HG02798 (cell line): ENCODE measurements around the gene CHST13.

Source experiments
- ATAC-seq: cut with Tn5 transposase; IDR thresholded peaks from one replicate; pipeline ENCODE4 v1.9.1; 2021; ENCODE audit warnings: mild to moderate bottlenecking; ENCODE audit not compliant: unreplicated experiment, poor library complexity

CHST13 gene

DNA sequence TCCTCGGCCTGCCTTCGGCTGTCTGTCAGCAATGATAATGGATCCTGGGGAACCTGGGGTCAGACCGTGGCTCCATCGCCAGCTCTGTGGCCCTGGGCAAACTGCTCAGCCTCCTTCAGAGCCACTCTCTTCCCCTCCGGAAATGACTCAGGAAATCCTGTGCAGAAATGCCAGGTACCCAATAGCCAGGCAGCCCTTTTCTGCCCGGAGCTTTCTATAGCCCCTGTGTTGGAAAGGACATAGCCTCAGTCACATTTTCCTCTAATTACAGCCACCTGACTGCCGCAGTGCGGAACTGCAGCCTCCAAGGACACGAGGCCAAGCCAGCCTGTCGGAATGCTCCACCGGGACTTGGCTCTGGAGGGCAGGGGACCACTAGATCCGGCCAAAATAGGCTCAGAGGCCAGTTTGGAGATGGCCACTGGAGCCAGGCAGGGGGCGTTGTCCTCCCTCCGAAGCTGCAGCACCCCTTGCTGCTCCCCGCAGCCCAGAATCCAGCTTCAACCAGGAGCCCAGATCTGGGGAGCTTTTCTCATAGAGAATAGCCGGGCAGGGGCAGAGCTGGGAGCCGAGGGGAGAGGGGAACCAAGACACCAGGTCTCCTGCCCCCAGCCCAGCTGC lies 36.7 kb upstream of the CHST13 start:
- no peak for ATAC-seq

DNA sequence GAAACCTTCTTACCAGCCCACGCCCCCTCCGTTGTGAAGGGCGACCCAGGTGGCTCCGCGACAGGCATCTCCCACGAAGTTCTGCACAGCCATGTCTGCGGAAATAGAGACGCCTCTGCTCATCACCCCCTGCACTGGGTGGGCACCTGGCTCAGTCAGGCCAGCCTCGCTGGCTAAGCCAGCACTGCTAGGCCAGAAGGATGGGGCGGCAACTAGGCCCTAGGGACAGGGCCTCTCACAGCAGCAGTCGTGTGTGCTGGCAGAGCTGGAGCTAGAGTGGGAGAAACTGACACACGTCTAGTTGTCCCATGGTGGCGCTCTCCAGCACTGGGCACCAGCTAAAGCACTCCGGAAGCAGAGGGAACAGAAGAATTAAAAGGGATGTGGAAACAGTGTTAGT lies 35.8 kb upstream of the CHST13 start:
- ATAC-seq = no peak

DNA sequence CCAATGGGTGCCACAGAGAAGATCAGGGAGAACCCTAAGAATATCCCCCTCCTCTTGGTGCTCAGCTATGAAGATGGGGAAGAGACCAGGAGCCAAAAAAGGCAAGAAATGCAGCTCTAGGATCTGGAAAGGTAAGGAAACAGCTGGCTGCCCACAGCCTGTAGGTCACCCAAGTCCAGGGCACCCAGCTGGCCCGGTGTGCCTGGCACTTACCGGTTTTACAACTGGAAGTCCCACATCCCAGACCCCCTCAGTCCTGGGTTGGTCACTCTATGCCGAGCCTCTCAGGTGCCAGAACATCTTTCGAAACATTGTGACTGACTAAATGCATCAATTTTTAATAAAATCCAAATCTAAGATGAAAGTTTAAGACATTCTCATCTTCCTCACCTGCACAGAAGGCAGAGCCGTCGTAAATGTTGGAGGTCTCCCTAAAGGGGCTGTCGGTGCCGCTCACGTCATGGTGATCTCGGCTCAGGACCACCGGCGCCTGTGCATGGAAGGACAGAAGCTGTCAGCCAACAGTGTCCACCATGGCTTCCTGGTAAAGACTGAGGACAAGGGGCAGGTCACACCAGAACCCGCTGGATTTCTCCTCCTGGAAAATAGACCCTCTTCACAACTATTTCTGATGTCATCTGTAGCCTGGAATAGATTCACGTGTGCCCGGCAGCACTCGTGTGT lies 34.9 kb upstream of the CHST13 start:
- no peak for ATAC-seq

DNA sequence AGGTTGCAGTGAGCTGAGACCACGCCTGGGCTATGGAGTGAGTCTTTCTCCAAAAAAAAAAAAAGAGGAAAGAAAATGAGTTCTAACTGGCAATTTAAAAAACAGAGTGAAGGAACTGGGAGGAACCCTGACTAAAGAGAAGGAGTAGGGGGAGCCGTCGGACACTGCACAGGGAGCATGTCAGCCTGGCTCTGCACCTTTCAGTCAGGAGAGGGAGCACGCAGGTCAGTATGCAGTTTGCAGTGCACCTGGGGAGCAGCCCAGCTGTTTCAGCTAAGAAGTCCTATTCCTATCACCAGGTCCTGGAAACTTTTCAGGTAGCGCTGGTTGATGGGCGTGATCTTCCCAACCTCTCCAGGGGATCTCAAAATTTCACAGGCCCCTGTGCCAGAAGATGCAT lies 33.3 kb upstream of the CHST13 start:
- ATAC-seq = no peak

DNA sequence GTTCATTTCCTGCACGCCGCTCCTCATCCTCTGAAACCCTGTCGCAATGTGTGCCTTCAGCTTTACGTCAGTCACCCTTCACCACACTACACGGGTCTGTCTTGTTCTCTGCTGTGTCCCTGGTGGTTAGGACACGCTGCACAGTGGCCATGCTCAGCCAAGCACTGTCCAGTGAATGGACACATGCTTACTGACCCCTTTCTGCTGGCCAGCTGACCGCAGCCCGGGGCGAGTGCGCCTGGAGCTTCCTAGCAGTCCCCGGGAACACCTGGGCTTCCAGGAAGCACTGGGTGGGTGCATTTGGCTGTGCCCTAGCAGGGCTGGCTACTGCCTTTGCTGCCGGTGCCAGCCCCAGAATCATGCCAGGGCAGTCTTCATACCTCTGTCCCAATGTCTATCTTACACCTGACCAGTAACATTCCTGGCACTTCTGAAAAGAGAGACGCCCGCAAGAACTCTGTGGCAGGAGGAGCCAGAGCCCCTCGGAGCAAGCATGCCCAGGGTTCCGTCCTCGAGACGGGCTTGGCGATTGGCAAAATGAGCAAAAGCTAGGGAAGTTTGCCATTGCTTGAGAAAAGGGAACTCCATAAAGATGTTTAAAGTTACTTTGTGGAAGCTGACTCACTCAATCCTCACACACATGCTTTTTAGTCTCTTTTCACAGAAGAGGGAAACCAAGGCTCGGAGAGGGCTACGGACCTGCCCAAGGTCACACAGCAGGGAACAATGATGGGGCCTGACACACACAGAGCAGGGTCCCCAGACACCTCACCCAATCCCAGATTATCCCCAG lies 32.5 kb upstream of the CHST13 start:
- no peak for ATAC-seq

DNA sequence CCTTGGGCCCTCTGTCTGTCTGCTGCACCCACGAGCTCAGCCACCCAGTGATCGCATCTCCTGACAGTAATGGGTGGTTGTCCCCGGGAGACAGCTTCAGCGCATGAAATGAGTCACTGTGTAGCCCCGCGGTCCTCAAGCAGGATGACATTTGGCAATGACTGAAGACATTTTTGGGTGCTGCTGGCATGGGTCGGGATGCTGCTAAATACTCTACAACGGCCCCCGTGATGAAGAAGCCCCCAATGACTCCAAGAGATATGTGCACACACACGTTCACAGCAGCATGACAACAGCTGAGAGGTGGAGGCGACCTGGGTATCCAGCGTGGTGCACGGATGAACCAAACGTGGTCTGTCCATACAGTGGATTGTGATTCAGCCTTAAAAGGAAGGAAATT lies 30.9 kb upstream of the CHST13 start:
- no peak for ATAC-seq

DNA sequence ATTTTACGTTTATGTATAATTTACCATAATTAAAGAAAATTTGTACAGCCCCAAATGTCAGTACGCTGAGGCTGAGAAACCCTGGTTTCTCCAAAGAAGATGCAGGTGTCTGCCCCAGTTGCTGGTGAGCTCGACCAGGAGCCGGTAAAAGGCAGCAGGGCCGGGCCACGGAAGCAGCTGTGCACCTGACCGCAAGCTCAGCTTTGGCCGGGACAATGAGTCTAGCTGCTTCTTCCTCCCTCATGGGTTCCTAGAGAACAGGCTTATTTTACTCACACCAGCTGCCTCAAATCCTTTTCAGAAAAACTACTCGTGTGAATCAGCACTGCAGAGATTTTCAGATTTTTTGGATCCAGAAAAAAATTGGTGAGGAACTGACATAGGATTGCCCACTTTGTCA lies 30.2 kb upstream of the CHST13 start:
- ATAC-seq = no peak

DNA sequence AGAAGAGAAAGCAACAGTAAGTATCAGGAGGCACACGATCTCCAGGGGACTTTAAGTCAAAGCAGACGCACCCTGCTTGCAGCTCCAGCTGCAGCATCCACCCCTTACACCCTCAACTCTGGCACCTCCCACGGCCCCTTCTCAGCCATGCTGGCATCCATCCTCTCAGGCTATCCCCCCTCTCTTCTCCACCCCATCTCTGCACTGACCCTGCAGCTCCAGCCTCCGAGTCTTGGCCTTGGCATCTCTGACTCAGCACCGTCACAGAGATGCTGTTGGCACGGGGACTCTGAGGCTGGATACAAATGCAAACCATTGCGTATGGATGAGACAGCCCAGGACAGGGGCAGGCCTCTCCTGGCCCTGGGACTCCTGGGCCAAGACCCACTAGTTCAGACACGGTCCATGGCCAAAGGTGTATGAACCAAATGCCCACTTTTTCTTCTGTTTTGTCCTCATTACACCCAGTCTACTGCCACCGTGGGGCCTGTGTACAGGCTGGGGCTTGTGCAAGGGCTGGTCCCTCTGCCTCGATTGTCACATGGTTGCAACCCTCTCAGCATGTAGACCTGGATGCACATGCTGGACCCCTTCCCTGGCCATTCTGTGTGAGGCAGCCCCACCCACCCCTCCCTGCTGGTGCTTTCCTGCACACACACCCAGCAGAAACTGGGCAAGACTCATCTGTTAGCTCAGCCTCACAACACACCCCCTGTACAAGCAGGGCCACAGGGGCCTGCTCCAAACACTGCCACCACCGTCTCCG lies 29.6 kb upstream of the CHST13 start:
- no peak for ATAC-seq

DNA sequence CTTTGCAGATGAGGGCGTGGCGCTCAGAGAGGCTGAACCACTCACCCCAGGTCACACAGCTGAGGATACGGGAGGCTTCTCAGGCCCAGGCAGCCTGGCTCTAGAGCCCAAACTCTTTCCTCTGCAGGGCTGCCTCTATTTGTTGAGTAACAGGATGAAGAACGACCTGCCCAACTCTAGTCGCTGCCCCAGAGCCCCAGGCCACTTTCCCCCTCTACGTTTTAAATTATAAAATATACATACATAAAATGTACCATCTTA lies 29.1 kb upstream of the CHST13 start:
- ATAC-seq = no peak

DNA sequence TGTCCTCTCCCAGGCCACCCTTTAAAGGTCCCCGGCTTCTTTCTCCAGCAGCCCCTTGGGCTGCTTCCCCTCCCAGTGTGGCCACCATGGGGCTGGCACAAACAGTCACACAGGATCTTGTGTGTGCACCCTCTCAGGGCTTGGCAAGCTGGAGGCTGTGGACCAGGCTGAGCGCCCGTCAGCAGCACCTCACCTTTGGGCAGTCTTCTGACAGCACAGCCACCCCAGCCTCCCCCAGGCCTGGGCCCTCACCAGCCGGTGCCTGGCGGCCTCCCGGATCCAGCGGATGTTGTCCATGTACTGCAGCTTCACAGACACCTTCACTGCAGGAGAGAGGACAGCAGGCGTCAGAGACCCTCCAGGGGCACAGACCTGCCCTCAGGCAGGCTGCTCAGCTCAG lies 28.2 kb upstream of the CHST13 start:
- ATAC-seq = no peak

DNA sequence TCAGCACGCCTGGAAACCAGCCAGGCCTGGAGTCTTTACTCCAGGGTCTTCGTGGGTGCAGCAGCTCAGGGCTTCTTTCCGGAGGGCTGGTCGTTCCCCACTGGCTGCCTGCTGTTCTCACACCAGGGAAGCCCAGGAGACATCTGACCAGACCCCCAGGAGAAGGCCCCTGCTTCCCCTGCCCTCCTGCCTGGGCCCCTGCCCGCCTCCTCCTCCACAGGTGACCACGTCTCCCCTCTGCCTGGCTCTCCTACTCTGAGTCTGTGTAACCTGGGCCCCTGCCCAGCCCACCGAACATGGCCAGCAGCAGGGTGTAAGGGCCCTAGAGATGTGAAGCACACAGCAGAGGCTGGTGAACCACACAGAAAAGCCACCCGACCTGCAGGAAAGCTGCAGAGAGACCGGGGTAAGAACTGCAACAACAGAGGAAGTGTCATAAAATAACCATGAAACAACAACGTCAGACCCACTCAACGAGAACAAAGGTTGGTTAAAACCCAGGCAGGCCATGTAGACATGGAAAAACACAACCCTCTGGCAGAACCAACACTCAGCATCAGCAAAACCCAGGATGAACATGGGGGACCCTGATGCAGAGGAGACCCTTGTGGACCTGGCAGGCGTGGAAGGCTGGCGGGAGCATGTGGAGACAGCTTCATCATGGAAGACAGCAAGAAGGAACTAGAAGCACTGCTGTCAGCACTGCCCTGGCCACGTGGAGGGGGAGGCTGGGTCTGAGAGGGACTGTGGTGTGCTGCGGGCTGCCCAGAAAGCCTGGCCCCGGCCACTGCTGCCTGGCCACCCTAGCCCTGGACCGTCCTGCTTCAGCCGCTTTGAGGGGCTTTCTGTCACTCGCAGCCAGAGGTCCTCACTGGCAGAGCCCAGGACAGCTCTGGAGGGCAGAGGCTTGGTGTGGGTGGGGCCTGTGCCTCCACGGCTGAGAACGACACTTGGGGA lies 26.8 kb upstream of the CHST13 start:
- no peak for ATAC-seq

DNA sequence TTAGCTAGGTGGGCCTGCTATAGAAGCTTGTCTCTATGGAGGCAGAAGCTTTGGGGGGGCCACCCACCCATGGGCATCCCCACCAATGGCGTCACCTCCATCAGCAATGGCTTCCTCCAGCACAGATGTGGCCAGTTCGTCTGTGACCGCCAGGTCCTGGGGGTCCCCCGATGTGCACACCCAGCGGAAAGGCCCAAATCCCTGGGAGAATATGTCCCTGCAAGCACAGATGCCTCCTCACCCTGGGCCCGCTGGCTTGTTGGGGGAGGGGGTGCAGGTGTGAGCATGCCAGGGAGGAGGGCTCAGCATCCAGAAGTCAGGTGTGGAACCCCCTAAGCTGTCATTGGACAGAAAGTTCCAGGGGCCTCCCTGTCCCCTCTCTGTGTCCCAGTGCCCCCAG lies 26.0 kb upstream of the CHST13 start:
- no peak for ATAC-seq

DNA sequence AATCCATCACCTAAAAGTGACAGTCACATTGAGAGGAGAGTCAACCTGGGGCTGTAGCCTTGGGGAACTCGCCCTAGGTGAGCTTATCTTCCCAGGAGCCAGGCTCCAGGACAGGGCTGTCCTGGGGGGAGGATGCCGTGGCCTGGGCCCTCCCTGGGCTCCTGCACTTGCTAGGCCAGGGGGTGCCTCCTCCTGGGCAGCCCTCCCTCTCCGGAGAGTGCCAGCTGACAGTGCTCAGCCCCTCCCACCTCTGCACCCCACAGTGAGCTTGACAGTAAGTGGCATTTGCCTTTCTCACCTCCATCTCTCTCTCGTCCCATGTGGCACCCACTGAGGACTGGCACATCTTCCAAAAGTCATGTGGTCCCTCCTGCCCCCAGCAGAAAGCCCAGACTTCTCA lies 25.5 kb upstream of the CHST13 start:
- no peak for ATAC-seq

DNA sequence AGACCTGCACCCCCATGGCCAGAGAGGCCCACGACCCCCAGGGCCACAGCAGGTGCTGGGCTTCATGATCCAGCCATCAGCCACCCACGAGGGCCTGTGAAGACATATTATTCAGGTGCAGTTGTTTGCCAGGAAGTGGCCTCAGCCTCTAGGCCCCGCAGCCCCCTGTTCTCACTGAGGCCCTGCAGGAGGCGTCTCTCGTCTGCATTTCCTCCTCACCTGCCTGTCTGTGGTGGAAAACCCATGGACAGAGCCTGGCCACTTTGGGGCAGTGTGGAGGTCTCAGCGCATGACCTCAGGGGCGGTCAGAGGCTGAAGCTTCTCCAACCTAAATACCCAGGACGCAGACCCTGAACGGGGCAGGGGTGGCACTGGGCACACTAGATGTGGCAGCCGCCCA lies 25.0 kb upstream of the CHST13 start:
- no peak for ATAC-seq

DNA sequence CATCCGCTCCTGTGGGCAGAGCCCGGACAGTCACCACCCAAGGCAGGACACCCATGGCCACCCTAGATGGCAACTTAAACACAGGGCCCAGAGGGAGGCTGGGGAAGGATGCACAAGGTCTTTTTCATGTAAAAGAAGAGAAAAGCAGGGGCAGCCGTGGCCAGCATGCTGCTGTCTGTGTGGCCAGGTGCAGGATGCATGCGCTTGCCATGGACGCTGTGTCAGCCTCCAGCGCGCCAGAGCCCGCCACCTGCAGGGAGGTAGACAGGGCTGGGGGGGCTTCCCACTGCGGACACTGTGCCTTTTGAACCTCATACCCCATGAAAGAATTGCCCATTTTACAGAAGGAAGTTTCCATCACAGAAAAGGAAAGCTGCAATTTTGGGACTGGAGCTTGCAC lies 24.6 kb upstream of the CHST13 start:
- ATAC-seq = no peak

DNA sequence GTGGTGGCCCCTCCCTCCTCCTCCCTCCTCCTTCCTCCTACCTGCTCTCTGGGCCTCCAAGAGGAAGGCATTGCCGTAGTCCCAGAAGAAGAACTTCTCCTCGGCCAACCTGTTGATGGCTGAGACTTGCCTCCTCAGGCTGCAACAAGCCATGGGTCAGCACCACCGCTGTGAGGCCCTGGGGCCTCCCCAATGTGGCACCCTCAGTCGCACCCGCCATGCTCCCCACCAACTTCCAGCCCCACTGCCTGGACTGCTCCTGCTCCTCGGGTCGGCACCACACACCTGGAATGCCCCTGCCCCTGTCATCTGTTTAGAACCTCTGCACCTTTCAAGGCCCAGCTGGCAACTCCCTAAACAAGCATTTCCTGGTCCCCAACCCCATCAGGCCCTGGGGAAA lies 23.9 kb upstream of the CHST13 start:
- ATAC-seq = no peak

DNA sequence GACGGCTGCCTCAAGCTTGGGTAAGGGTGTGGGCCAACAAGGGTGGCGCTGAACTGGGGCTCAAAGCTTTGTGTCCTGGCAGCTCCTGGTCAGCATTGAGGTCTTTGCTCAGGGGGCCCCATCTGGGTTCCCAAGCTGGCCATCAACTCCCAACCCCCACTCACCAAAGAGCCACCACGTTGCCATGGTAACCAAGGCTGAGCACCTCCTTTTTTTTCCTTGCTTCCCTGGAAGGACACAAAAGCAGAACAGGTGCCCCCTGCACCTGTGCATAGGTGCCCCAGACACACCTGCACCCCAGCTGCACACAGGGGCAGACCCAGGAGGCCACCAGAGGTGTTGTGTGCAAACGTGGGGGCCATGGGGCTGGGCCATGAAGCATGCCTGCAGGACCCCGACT lies 22.9 kb upstream of the CHST13 start:
- no peak for ATAC-seq

DNA sequence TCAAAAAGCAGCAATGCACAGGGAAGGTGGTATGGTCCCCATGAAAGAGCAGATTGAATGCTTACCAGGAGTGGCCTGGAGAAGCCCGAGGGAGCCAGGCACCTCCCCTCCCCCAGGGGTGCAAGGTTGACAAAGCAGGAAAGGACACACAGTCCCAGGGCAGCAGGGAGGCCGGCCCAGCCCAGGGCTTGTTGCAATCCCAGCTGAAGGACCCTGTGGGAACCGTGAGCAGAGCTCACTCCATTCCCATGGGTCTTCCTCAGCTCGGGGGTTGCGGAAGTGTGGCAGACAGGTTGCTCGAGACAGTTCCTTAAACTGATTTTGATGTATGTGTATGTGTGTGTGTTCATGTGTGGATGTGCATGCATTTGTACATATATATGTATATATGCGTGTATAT lies 22.2 kb upstream of the CHST13 start:
- ATAC-seq = no peak

DNA sequence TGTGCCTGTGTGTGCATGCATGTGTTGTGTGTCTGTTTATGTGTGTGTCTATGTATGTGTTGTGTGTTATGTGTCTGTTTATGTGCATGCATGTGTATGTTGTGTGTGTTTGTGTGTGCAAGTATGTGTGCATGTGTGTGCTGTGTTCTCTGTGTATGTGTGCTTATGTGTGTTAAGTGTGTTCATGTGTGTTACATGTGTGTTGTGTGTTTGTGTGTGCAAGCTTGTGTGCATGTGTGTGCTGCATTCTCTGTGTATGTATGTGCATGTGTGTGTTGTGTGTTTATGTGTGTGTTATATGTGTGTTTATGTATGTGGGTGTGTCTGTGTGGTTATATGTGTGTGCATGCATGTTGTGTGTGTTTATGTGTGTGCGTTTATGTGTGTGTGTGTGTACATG lies 21.3 kb upstream of the CHST13 start:
- ATAC-seq = no peak

DNA sequence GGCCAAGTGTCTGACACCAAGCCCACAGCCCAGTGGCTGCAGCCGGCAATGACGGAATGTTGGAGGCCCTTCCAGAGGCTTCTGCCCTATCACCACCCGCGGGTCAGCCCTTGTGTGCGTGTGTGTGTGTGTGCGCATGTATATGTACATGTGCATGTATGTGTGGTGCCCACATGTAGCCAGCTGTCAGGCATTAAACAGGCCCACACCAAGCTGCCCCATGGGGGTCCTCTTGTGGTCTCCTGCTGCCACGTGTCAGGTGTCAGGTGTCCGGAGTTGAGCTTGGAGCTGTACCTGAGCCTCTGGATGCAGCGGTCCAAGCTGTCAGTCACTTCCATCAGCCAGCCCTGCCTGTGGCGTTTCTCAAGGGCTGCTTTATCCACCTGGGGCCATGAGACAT lies 20.3 kb upstream of the CHST13 start:
- no peak for ATAC-seq
